DOHH2 (cell line): ENCODE data around the gene PDE1C.

ENCODE experiments used
- CTCF ChIP-seq: fragments of 200-600 bp; sonication (generic); IDR thresholded peaks from one replicate; pipeline ENCODE4 v1.5.1; 2014; ENCODE audit warnings: antibody characterized with exemption, mild to moderate bottlenecking, low read depth, low read length; ENCODE audit not compliant: poor library complexity, severe bottlenecking
- EZH2phosphoT487 ChIP-seq: fragments of 200-600 bp; sonication (generic); IDR thresholded peaks from 2 replicates; pipeline ENCODE4 v1.6.1; 2017; ENCODE audit warnings: borderline replicate concordance, mild to moderate bottlenecking, antibody characterized with exemption, low read length, moderate library complexity, mixed read lengths

GRCh38 chr7:32033006-32033405, 37.2 kb downstream of the PDE1C start:
- TF ChIP-seq CTCF = no peak
- no peak for TF ChIP-seq EZH2phosphoT487
